HCT116 (cell line): ENCODE results near the gene CRYBA4.

ENCODE experiments used
- EZH2 ChIP-seq: fragments of 200-600 bp; sonication (generic); IDR thresholded peaks from 2 replicates; pipeline ENCODE4 v1.6.1; 2017; ENCODE audit warnings: antibody characterized with exemption, mixed run types
- POLR2A ChIP-seq: IDR thresholded peaks from 2 replicates; pipeline ENCODE4 v1.7.0; 2011; ENCODE audit warnings: borderline replicate concordance; ENCODE audit not compliant: insufficient read depth, insufficient read length; ENCODE audit errors: extremely low read depth

DNA sequence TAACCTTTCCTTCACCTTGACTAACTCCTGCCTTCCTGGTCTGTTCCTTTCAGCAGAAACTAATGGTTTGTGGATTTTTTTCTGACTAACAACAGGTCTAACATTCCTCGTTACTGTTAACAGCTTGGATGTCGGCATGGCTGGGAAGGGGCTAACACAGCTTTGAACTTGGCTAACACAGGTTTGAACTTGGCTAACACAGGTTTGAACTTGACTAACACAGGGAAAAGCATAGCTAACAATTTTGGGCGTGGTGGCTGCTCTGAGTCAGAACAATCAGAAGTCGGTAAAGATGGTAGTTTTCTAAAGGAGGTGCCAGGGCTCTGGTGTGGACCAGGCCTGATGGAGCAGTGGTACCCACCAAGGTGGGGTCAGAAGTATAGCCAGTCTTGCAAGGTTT is 51.7 kb downstream of the CRYBA4 start:
- TF ChIP-seq POLR2A (no peak), EZH2 (no peak)
